Uterus (tissue), 4 donors: ENCODE data around the gene PGR. TPM values are rescaled to one million over a fixed set of nuclear protein-coding genes. Genes with fewer than 3 reads are reported as not detected.
"Not testable (repeated sequence)": the region's sequence is repeated elsewhere in the genome, so short reads cannot be mapped to it uniquely, and the experiment has no call there.

Experiments
- DNase-seq, 2 donors: peaks; one replicate each; pipeline ENCODE4 v3.0.0-alpha.2; 2019 to 2020
- H3K27ac ChIP-seq, 2 donors: fragments of 200-600 bp; sonication (generic); 1 replicate in 1 of 2; 2 replicates in 1 of 2; pipeline ENCODE4 v1.5.1; 2016 to 2018
- H3K27me3 ChIP-seq, 2 donors: fragments of 200-600 bp; sonication (generic); one replicate each; pipeline ENCODE4 v1.5.1; 2018 to 2019; ENCODE audit warnings: control low read depth in 1 of 2
- H3K36me3 ChIP-seq, 2 donors: fragments of 200-600 bp; sonication (generic); one replicate each; pipeline ENCODE4 v1.5.1; 2019; ENCODE audit warnings: control low read depth in 1 of 2
- H3K4me1 ChIP-seq, 2 donors: fragments of 200-600 bp; sonication (generic); one replicate each; pipeline ENCODE4 v1.5.1; 2018 to 2019; ENCODE audit warnings: control low read depth in 1 of 2
- H3K4me3 ChIP-seq, 2 donors: fragments of 200-600 bp; sonication (generic); 1 replicate in 1 of 2; 2 replicates in 1 of 2; pipeline ENCODE4 v1.5.1; 2018 to 2019; ENCODE audit warnings: mild to moderate bottlenecking in 1 of 2
- H3K9me3 ChIP-seq, 2 donors: fragments of 200-600 bp; sonication (generic); one replicate each; pipeline ENCODE4 v1.5.1; 2019; ENCODE audit warnings: control low read depth in 1 of 2
- CTCF ChIP-seq, 4 experiments: fragments of 200-600 bp in 2 of 4; fragments of 450-650 bp in 2 of 4; sonication (generic) in 2 of 4; IDR thresholded peaks; one replicate each; pipeline ENCODE4 v1.5.1; 2016 to 2019; ENCODE audit warnings: antibody characterized with exemption in 4 of 4, mild to moderate bottlenecking in 2 of 4, moderate library complexity in 1 of 4
- POLR2A ChIP-seq, 2 donors: fragments of 450-650 bp; IDR thresholded peaks; one replicate each; pipeline ENCODE4 v1.6.1; 2016; ENCODE audit warnings: antibody characterized with exemption in 2 of 2, mild to moderate bottlenecking in 1 of 2, moderate library complexity in 1 of 2
- intact Hi-C: fragments of 100-400 bp; cut with DNase I; formaldehyde crosslinking; loops from one replicate; pipeline ENCODE4 v1.15.1; 2023; ENCODE audit warnings: low total_unique reads
- total RNA-seq, 4 donors: library from RNA; depleted of rRNA in 3 of 4; stranded (reverse); fragments of >200 nt in 3 of 4; gene quantifications; one replicate each; pipeline versions ENCODE4 v1.1.0 to v1.2.4, GENCODE V29; 2014 to 2023
- donor health status: DM: yes; HTN: yes; CAD: no.

Gene PGR
- total RNA-seq, 4 donors from 2014 or later = 35.2 to 145 (median 108) TPM

DNA sequence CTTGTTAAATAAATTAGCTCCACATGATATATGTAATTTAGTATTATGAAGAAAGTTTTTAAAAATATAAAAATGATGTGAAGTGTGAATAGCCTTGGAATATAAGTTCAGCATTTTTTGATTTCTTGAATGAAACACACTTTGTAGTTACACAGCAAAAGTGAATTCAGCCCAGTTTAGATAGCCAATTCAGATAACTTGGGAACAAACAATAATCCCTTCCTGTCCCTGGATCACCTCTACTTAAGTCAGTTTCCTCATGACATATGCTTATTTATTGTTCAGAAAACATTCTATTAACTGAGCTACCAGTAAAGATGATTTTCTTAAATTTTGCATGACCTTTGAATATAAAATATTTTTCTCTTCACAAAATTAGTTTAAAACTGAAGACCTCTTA, 107.4 kb downstream of the PGR start:
- intact Hi-C loops = no loop called here

DNA sequence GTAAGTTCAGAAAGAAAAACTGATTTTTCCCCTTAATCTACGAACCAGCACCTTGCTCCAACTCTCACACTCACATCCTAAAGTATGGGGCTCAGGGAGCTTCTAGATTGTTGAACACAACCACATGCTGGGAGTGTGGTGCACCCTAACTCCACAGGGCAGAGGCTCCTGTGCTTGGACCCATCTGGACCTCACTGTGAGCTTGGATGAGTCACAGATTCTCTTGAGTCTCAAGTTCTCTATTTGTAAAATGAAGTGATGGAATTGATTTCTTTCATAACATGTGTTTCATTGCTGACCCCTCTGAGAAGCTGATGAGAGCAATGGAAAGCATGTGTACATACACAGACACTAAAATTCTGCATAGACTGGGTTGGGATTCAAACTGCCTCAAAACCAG, 109.7 kb downstream of the PGR start:
- no peak for DNase-seq
- TF ChIP-seq POLR2A (IDR thresholded peaks at IDR 0.05) (no peak), CTCF (IDR thresholded peaks at IDR 0.05) (no peak)
- Histone ChIP-seq H3K27ac (no peak overlapping the region), H3K36me3 (no peaks in the 10 kb centered on the region), H3K4me3 (no peak overlapping the region), H3K4me1 (no peaks in the 10 kb centered on the region), H3K27me3 (no peaks in the 10 kb centered on the region), H3K9me3 (no peaks in the 10 kb centered on the region)
- intact Hi-C loops = no loop called here

More for the DNA sequence above, 107.4 kb downstream of the PGR start:
- no peak for DNase-seq
- H3K27me3 ChIP-seq = no peaks in the 10 kb centered on the region
- no peak overlapping the region for H3K4me3 ChIP-seq
- no peaks in the 10 kb centered on the region for H3K36me3 ChIP-seq
- H3K4me1 ChIP-seq = no peaks in the 10 kb centered on the region
- no peak overlapping the region for H3K27ac ChIP-seq
- TF ChIP-seq CTCF (IDR thresholded peaks at IDR 0.05) (no peak), POLR2A (IDR thresholded peaks at IDR 0.05) (no peak)
- H3K9me3 ChIP-seq = no peaks in the 10 kb centered on the region

GRCh38 chr11:101014600-101015285, 114.9 kb downstream of the PGR start:
- DNase-seq = no peak
- H3K4me3 ChIP-seq = no peak overlapping the region
- intact Hi-C loops = no loop called here
- H3K27ac ChIP-seq = no peak overlapping the region
- H3K9me3 ChIP-seq = no peaks in the 10 kb centered on the region
- no peaks in the 10 kb centered on the region for H3K27me3 ChIP-seq
- no peak for TF ChIP-seq CTCF (IDR thresholded peaks at IDR 0.05)
- no peak for TF ChIP-seq POLR2A (IDR thresholded peaks at IDR 0.05)
- no peaks in the 10 kb centered on the region for H3K36me3 ChIP-seq
- H3K4me1 ChIP-seq = no peaks in the 10 kb centered on the region

- intact Hi-C loops, H3K27me3 ChIP-seq, H3K4me1 ChIP-seq, H3K4me3 ChIP-seq, DNase-seq, H3K27ac ChIP-seq, H3K9me3 ChIP-seq, H3K36me3 ChIP-seq: not testable (repeated sequence)
Measured at GRCh38 chr11:101013702-101014101, 115.9 kb downstream of the PGR start.

DNA sequence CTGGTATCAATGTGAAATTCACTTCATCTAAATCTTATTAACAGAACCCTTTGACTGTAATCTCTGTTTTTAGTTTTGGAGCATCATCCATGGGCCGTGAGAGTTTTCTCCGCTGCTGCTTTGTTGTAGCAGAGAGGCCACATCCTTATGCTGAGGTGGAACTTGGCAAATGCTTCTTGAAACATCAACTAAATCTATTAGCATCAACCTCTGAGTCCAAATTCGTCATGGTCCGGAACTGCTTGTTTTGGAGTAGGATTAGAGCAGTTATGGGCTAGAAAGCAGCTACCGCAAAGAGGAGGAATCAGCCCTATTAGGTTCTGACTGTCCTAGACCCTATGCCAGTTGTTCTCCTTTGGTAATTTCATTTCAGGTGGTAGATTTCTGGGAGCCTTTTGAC, 117.7 kb downstream of the PGR start:
- no peaks in the 10 kb centered on the region for H3K4me1 ChIP-seq
- H3K9me3 ChIP-seq = no peaks in the 10 kb centered on the region
- H3K36me3 ChIP-seq = no peaks in the 10 kb centered on the region
- TF ChIP-seq POLR2A (IDR thresholded peaks at IDR 0.05) (no peak), CTCF (IDR thresholded peaks at IDR 0.05) (no peak)
- peak overlapping the region in 1 of 2 donors; percentile 13 for H3K27ac ChIP-seq
- DNase-seq = peak in 1 of 2 donors; percentile 28
- intact Hi-C loops = no loop called here
- no peaks in the 10 kb centered on the region for H3K27me3 ChIP-seq
- H3K4me3 ChIP-seq = no peak overlapping the region

DNA sequence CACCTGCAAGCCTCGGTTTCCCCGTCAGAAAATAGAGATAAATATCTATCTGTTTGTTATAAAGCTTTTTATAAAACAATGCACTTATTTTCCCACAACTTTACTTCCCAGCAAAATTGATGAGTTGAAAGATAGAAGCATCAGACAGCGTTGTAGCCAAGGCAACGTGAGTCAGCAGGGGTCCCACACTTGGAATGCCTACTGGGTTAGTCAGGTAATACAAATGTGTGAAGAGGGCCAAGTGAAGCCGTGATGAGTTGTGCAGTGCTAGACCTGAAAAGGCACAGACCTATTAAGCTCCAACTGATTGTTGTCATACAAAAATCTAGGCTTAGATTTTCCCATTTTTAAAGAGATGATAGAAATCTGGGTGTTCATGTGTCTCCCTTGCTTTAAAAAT, 118.7 kb downstream of the PGR start:
- no peaks in the 10 kb centered on the region for H3K4me1 ChIP-seq
- no peak for TF ChIP-seq POLR2A (IDR thresholded peaks at IDR 0.05)
- TF ChIP-seq CTCF (IDR thresholded peaks at IDR 0.05) = no peak
- H3K9me3 ChIP-seq = no peaks in the 10 kb centered on the region
- DNase-seq = no peak
- no peak overlapping the region for H3K4me3 ChIP-seq
- no peaks in the 10 kb centered on the region for H3K27me3 ChIP-seq
- no peaks in the 10 kb centered on the region for H3K36me3 ChIP-seq
- no peak overlapping the region for H3K27ac ChIP-seq
- intact Hi-C loops = no loop called here
